ENCODE data around the gene PHGDH.

PHGDH gene

DNA sequence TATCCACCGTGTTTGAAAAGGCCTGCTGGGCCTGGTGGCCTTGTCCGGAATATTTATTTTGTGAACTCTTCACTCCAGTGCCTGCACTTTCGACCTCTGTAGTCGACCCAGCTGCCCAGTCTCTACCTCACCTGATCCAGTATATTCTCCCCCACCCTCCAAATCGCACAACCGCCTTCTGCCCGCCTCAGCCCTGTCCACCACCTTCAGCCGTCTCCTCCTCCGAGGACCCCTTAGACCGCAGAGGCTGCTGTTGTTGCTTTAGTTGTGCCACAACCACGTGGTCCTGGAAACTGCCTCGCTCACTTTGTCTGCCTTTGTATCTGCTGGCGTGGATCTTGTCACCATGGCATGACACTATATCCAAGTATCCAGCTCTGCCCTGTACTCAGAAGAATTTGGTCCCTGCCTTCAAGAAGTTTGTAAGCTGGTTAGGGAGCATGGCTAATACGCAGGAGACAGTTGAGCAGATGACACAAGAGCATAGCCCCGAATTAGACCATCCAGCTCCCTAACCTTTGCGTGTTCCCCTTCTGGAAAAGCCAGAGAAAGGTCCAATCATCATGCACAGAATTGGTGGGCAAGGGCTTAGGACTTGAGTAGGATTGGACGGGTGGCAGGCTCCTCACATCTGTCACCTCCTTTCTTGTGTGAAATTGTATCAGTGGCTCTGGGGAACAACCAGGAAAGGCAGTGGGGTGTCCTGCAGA lies 1.5 kb downstream of the PHGDH start:
- Histone ChIP-seq H3K4me3 (peak overlapping the region; percentile 89), H3K27me3 (no peaks in the 10 kb centered on the region), H3K9ac (peak overlapping the region; percentile 95), H3K4me1 (peaks cover 51% of the 10 kb centered on the region), H3K36me3 (peaks cover 14% of the 10 kb centered on the region; the same call in 1 of the 2 replicates), H3K27ac (peak overlapping the region; percentile 96), H3K4me2 (peak overlapping the region; percentile 90), H3K9me3 (no peaks in the 10 kb centered on the region), H4K20me1 (peaks cover 49% of the 10 kb centered on the region)
- no peak for TF ChIP-seq Cebpa-rat (IDR thresholded peaks at IDR 0.05)

DNA sequence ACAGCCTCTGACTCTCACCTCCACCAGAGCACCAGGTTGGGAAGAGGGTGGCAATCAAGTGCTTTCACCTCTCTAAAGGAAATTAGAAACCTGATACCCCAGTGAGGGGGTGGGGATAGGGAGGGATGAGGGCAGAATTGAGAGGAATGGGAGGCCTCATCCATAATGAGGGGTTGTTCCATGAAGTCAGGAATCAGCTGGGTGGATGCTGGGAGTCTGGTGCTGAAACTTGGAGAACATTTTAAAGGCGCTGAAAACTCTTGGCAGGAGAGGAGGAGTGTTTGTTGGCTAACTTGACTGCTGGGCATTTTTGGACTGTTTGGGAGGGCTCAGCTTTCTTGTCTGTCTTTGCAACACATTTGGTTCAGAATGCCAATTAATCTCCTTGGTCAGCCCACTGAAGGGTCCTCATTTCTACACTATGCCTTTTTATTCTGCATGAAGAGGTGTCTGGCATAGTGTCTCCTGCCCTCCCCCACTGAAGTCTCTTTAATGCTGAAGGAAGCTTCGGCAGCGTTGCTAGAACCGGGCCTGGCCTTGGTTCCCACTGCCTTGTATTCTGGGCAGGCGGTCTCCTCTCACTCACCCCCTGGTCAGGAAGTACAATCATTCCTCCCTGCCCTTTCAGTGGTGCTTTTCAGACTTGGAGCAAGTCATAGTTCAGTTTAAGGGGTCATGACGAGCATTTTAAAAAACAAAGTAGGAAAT lies 2.2 kb downstream of the PHGDH start:
- peak overlapping the region; percentile 95 for H3K9ac ChIP-seq
- H3K9me3 ChIP-seq, result no peaks in the 10 kb centered on the region
- H3K4me1 ChIP-seq, result peaks cover 58% of the 10 kb centered on the region
- H3K4me3 ChIP-seq, result peak overlapping the region; percentile 89
- H3K27ac ChIP-seq, result peak overlapping the region; percentile 96
- H3K36me3 ChIP-seq, result peaks cover 21% of the 10 kb centered on the region; the same call in 1 of the 2 replicates
- H4K20me1 ChIP-seq, result peaks cover 56% of the 10 kb centered on the region
- no peak for TF ChIP-seq Cebpa-rat (IDR thresholded peaks at IDR 0.05)
- H3K27me3 ChIP-seq, result no peaks in the 10 kb centered on the region
- peak overlapping the region; percentile 90 for H3K4me2 ChIP-seq

DNA sequence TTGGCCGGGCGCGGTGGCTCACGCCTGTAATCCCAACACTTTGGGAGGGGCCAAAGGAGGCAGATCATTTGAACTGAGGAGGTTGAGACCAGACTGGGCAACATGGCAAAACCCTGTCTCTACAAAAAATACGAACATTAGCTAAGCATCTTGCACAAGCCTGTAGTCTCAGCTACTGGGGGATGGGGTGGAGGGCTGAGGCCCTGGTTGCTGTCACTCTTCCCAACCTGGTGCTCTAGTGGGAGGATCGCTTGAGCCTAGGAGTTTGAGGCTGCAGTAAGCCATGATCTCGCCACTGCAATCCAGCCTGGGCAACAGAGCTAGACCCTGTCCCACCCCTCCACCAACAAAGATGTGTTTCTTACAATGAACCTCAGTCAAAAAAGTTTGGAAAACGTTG lies 2.8 kb downstream of the PHGDH start:
- Histone ChIP-seq H3K36me3 (peaks cover 28% of the 10 kb centered on the region), H3K27ac (peak overlapping the region; percentile 96), H4K20me1 (peaks cover 63% of the 10 kb centered on the region), H3K4me1 (peaks cover 65% of the 10 kb centered on the region), H3K27me3 (no peaks in the 10 kb centered on the region), H3K4me2 (peak overlapping the region; percentile 90), H3K9ac (peak overlapping the region; percentile 95), H3K9me3 (no peaks in the 10 kb centered on the region), H3K4me3 (peak overlapping the region; percentile 89)
- TF ChIP-seq Cebpa-rat (IDR thresholded peaks at IDR 0.05), result no peak

DNA sequence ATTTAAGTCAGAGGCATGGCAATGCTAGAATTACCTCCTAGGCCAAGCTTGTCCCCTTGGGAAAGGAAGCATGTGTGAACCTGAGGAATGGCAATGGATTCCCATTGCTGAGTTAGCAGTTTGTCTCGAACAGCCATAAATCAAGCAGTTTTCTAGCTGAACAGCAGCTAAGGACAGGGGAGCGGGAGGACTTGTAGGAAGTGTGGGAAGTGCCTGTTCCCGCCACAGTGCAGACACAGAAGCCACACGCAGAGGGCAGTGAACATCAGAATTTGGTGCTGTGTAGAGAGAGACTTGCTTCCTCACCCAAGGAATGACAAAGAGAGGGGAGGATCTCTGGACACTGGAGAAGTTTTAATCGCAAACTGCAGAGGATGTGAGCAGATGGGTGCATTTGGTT lies 3.8 kb downstream of the PHGDH start:
- Histone ChIP-seq H3K9me3 (no peaks in the 10 kb centered on the region), H3K9ac (peak overlapping the region; percentile 56), H3K4me1 (peaks cover 75% of the 10 kb centered on the region), H3K27me3 (no peaks in the 10 kb centered on the region), H3K27ac (peak overlapping the region; percentile 49; the same call in 1 of the 2 replicates), H3K4me3 (peak overlapping the region; percentile 47), H4K20me1 (peaks cover 72% of the 10 kb centered on the region), H3K4me2 (peak overlapping the region; percentile 90), H3K36me3 (peaks cover 36% of the 10 kb centered on the region)
- no peak for TF ChIP-seq Cebpa-rat (IDR thresholded peaks at IDR 0.05)

DNA sequence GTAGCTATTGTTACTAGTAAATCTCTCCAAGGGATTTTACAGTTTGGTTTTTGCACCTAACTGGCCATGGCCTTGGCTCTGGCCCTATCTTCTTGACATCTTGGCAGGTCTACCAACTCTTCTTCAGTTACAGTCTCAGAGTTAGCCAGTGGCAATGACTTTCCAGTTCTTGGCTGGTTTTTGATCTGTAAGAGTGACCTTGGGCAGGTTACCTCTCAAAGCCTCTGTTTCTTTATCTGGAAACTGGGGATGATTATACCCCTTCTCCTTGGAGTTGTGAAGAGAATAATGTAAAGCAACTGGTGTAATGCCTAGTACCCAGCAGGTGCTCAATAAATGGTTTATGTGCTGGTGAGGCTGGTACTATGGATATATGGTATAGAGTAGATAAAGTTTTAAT lies 6.7 kb downstream of the PHGDH start:
- peak overlapping the region; percentile 92 for H3K4me2 ChIP-seq
- H3K27me3 ChIP-seq, result no peaks in the 10 kb centered on the region
- peaks cover 65% of the 10 kb centered on the region for H3K36me3 ChIP-seq
- H3K4me1 ChIP-seq, result peaks cover 86% of the 10 kb centered on the region
- no peak for TF ChIP-seq Cebpa-rat (IDR thresholded peaks at IDR 0.05)
- no peaks in the 10 kb centered on the region for H3K9me3 ChIP-seq
- H3K9ac ChIP-seq, result no peak overlapping the region
- H3K4me3 ChIP-seq, result no peak overlapping the region
- H3K27ac ChIP-seq, result no peak overlapping the region
- H4K20me1 ChIP-seq, result peaks cover 100% of the 10 kb centered on the region

DNA sequence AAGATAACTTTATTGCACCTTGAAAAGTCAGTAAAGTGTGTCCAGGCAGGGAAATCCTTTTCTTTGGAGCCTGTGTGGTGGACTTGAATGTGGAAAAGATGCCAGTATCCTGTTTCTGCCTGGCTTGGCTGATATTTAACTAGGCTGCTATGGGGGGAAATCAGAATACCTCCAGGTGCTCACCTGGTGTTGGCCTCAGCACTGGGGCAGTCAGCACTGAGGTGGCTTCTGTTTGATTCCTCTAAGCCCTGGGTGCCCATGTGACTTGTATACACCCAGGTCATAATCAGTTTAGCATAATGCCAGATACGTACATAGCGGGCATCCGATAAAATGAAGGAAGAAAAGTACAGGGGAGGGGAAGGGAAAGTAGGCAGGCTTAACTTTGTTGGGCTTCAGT lies 7.2 kb downstream of the PHGDH start:
- Histone ChIP-seq H3K4me2 (peak overlapping the region; percentile 92), H3K9me3 (no peaks in the 10 kb centered on the region), H3K36me3 (peaks cover 70% of the 10 kb centered on the region), H4K20me1 (peaks cover 100% of the 10 kb centered on the region), H3K4me1 (peaks cover 81% of the 10 kb centered on the region), H3K4me3 (no peak overlapping the region), H3K27me3 (no peaks in the 10 kb centered on the region), H3K27ac (no peak overlapping the region), H3K9ac (0 out of 2 replicates have a peak overlapping the region, but pooled peaks have one; percentile 22)
- TF ChIP-seq Cebpa-rat (IDR thresholded peaks at IDR 0.05), result no peak

DNA sequence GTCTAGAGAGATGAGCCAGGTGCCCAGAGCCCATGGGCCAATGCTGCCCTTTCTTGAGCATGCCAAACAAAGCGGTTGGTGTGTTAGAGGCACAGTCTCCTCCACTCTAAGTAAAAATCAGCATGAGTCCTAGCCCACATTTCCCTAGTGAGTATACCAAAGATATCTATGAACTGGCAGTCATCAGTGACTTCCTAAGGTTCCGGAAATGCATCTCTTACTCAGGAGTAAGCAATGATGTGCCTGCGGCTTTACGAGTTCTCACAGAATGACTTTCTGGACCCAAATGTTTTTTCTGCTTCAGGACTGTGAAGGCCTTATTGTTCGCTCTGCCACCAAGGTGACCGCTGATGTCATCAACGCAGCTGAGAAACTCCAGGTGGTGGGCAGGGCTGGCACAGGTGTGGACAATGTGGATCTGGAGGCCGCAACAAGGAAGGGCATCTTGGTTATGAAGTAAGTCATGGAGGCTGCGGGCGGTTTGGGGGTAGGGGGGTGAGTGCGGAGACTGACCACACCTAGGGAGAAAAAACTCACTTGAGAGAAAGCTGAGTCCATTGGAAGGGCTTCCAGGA lies 9.2 kb downstream of the PHGDH start:
- H3K27ac ChIP-seq, result peak overlapping the region; percentile 66
- peaks cover 100% of the 10 kb centered on the region for H4K20me1 ChIP-seq
- no peaks in the 10 kb centered on the region for H3K27me3 ChIP-seq
- peak overlapping the region; percentile 92 for H3K4me2 ChIP-seq
- peaks cover 90% of the 10 kb centered on the region for H3K36me3 ChIP-seq
- peak overlapping the region; percentile 33 for H3K9ac ChIP-seq
- no peaks in the 10 kb centered on the region for H3K9me3 ChIP-seq
- H3K4me3 ChIP-seq, result peak overlapping the region; percentile 43; the same call in 1 of the 2 replicates
- TF ChIP-seq Cebpa-rat (IDR thresholded peaks at IDR 0.05), result no peak
- H3K4me1 ChIP-seq, result peaks cover 61% of the 10 kb centered on the region

DNA sequence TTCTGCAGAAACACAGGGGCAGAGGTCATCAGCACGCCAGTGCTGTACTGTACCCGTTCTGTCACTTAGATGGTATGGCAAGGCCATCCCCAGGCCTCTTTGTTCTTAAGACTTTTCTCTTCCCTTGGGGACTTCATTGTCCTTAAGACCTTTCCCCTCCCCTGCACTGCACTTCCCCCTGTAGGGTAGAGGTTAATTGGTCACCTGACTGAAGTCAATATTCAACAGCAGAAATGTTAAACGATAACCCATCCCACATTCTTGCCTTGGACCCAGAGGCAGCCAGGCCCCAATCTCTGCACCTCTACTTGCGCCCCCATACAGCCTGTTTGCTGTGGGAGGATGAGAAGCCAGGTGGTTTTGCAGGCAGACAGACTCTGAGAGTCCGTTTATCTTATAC lies 10.2 kb downstream of the PHGDH start:
- Histone ChIP-seq H3K4me3 (no peak overlapping the region), H3K27ac (peak overlapping the region; percentile 66), H3K4me2 (peak overlapping the region; percentile 92), H3K27me3 (no peaks in the 10 kb centered on the region), H3K4me1 (peaks cover 58% of the 10 kb centered on the region), H3K36me3 (peaks cover 91% of the 10 kb centered on the region), H3K9me3 (no peaks in the 10 kb centered on the region), H4K20me1 (peaks cover 100% of the 10 kb centered on the region), H3K9ac (no peak overlapping the region)
- no peak for TF ChIP-seq Cebpa-rat (IDR thresholded peaks at IDR 0.05)

DNA sequence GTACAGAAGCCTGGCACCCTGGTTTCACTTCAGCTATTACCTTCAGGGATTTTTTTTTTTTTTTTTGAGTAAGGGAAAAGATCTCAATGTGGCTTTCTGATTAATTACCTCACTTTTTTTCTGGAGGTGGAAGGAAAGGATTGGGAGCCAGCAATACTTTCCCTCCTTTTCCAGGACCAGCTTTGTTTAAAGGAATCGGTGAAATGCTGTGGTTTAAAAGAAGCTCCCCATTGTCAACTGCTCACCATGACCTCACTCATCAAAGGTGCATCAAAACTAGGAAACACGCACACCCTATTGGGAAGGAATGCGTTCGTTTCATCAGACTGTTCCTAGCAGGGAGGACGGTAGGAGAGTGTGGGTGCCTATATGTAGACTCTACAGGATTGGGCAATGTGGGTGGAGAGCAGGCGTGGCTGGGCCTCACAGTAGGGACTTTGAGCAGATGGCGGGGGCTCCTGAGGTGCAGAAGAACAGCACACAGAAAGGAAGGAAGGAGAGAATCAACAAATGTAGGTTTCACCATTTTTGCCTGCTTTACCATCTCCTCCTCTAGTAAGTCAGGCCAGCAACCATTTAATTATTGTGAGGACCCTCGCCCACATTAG lies 13.0 kb downstream of the PHGDH start:
- Histone ChIP-seq H3K4me1 (peaks cover 46% of the 10 kb centered on the region), H3K27ac (no peak overlapping the region), H3K9ac (no peak overlapping the region), H3K4me3 (no peak overlapping the region), H3K9me3 (no peaks in the 10 kb centered on the region), H3K36me3 (peaks cover 99% of the 10 kb centered on the region), H3K27me3 (no peaks in the 10 kb centered on the region), H4K20me1 (peaks cover 100% of the 10 kb centered on the region), H3K4me2 (no peak overlapping the region)
- no peak for TF ChIP-seq Cebpa-rat (IDR thresholded peaks at IDR 0.05)

All from BLaER1 (cell line).